ENCODE measurements around the gene TBC1D20. TPM values are rescaled to one million over a fixed set of nuclear protein-coding genes. Genes with fewer than 3 reads are reported as not detected.

Gene TBC1D20
- total and polyA plus RNA-seq, 2 experiments from 2014 or later: 4.8 to 15.0 TPM

DNA sequence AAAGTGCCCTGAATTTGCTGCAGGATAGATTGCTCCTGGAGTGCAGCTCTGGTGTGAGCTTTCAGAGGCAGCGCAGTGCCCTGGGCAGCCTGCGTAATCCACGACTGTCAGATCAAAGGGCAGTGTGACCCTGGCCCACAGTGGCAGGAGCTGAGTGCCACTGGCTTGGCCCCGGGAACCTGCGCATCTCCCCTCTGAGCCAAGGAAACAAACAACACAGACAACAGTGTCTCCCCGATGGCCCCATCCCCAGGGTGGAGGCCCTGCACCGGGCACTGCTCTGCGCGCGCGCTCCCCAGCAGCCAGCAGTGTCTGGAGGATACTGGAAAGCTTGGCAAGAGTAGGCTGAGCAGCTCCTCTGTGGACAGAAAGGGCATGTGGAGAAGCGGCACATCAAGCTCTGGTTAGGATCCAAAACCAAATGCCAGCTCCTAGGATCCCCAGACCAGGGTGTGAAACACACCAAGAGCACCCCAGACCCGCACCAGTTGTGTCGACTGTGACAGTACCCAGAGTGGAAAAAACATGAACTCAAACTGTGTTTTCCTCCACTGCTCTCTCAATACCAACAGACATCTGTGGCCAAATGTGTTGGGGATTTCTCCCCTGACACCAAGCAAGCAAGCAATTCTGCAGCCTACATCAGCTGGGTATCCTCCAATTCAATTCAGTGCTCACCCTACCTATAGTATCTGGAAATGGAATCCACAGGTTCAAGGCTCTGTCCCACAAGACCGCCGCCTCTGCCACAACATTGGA, 27.5 kb downstream of the TBC1D20 start (continued):
- TF ChIP-seq ZNF462 (CRISPR knock-in tag; IDR thresholded peaks at IDR 0.05) (no peak), ZNF114 (CRISPR knock-in tag; IDR thresholded peaks at IDR 0.05) (no peak), POLR2AphosphoS5 (IDR thresholded peaks at IDR 0.05; ENCODE audit: low read depth) (no peak; the same call in 1 of the 2 replicates), ZNF331 (CRISPR knock-in tag; IDR thresholded peaks at IDR 0.05; ENCODE audit: low read depth) (no peak), JUNB (IDR thresholded peaks at IDR 0.05; ENCODE audit: unreplicated experiment) (no peak), STAT1 (IDR thresholded peaks at IDR 0.05; ENCODE audit: unreplicated experiment) (no peak)
- TF ChIP-seq, protein P1, sequence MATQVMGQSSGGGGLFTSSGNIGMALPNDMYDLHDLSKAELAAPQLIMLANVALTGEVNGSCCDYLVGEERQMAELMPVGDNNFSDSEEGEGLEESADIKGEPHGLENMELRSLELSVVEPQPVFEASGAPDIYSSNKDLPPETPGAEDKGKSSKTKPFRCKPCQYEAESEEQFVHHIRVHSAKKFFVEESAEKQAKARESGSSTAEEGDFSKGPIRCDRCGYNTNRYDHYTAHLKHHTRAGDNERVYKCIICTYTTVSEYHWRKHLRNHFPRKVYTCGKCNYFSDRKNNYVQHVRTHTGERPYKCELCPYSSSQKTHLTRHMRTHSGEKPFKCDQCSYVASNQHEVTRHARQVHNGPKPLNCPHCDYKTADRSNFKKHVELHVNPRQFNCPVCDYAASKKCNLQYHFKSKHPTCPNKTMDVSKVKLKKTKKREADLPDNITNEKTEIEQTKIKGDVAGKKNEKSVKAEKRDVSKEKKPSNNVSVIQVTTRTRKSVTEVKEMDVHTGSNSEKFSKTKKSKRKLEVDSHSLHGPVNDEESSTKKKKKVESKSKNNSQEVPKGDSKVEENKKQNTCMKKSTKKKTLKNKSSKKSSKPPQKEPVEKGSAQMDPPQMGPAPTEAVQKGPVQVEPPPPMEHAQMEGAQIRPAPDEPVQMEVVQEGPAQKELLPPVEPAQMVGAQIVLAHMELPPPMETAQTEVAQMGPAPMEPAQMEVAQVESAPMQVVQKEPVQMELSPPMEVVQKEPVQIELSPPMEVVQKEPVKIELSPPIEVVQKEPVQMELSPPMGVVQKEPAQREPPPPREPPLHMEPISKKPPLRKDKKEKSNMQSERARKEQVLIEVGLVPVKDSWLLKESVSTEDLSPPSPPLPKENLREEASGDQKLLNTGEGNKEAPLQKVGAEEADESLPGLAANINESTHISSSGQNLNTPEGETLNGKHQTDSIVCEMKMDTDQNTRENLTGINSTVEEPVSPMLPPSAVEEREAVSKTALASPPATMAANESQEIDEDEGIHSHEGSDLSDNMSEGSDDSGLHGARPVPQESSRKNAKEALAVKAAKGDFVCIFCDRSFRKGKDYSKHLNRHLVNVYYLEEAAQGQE (IDR thresholded peaks at IDR 0.05; ENCODE audit: unreplicated experiment): no peak

Measured in GM23338 (cell line).